Measurements from ENCODE around the gene SERPINA4. TPM values are rescaled to one million over a fixed set of nuclear protein-coding genes. Genes with fewer than 3 reads are reported as not detected.

SERPINA4 gene
- total RNA-seq, 4 donors from 2014 or later: not detected

GRCh38 chr14:94619297-94619696 is 58.1 kb downstream of the SERPINA4 start:
- Histone ChIP-seq H3K36me3 (peaks cover 3 to 14% (median 5%) of the 10 kb centered on the region in 4 donors), H3K27me3 (peaks cover 0 to 16% (median 0%) of the 10 kb centered on the region in 4 donors), H3K27ac (replicated peaks in 1 of 4) (no peak overlapping the region), H3K9me3 (peaks cover 0 to 39% (median 29%) of the 10 kb centered on the region in 4 donors), H3K4me3 (no peak overlapping the region), H3K4me1 (peaks cover 0 to 2% (median 0%) of the 10 kb centered on the region in 4 donors)
- intact Hi-C loops (cut with DNase I): no loop called here
- 91% methylated on average over 6 of the region's 6 CpGs for WGBS
- TF ChIP-seq EP300 (IDR thresholded peaks at IDR 0.05): no peak
- TF ChIP-seq CTCF (IDR thresholded peaks at IDR 0.05): no peak
- TF ChIP-seq POLR2A (IDR thresholded peaks at IDR 0.05; ENCODE audit: low read depth): no peak
- TF ChIP-seq POLR2AphosphoS5 (IDR thresholded peaks at IDR 0.05): no peak
- DNase-seq (ENCODE audit: extremely low spot score): no peak

Other genes with a start within 250 kb of the SERPINA4 start
- not detected for gene SERPINA6, start 238.1 kb upstream of the SERPINA4 start, total RNA-seq
- not detected for gene SERPINA2, start 194.7 kb upstream of the SERPINA4 start, total RNA-seq
- 10 to 100 TPM in 1 of 4 donors, 1 to 10 TPM in 3; 1.7 to 20.2 (median 2.2) TPM for gene SERPINA1, start 172.8 kb upstream of the SERPINA4 start, total RNA-seq
- not detected for gene SERPINA11, start 108.6 kb upstream of the SERPINA4 start, total RNA-seq
- not detected for gene SERPINA9, start 85.2 kb upstream of the SERPINA4 start, total RNA-seq
- not detected for gene SERPINA12, start 52.0 kb upstream of the SERPINA4 start, total RNA-seq
- 1 to 10 TPM; 2.1 to 5.1 (median 3.7) TPM for gene SERPINA5, start 20.0 kb downstream of the SERPINA4 start, total RNA-seq
- 100 to 1,000 TPM in 3 of 4 donors, 10 to 100 TPM in 1; 71.8 to 284 (median 255) TPM for gene SERPINA3, start 50.9 kb downstream of the SERPINA4 start, total RNA-seq
- under 1 TPM in 2 of 4 donors, not detected in 2; 0.91 to 0.98 TPM for gene GSC, start 208.7 kb downstream of the SERPINA4 start, total RNA-seq

Measured in esophagus muscularis mucosa (tissue), 4 donors.